ENCODE measurements around the gene ARFGEF3.

Gene ARFGEF3

GRCh38 chr6:138187156-138187555 lies 25.4 kb downstream of the ARFGEF3 start:
- TF ChIP-seq, protein P1, sequence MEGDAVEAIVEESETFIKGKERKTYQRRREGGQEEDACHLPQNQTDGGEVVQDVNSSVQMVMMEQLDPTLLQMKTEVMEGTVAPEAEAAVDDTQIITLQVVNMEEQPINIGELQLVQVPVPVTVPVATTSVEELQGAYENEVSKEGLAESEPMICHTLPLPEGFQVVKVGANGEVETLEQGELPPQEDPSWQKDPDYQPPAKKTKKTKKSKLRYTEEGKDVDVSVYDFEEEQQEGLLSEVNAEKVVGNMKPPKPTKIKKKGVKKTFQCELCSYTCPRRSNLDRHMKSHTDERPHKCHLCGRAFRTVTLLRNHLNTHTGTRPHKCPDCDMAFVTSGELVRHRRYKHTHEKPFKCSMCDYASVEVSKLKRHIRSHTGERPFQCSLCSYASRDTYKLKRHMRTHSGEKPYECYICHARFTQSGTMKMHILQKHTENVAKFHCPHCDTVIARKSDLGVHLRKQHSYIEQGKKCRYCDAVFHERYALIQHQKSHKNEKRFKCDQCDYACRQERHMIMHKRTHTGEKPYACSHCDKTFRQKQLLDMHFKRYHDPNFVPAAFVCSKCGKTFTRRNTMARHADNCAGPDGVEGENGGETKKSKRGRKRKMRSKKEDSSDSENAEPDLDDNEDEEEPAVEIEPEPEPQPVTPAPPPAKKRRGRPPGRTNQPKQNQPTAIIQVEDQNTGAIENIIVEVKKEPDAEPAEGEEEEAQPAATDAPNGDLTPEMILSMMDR (IDR thresholded peaks at IDR 0.05; ENCODE audit: control insufficient read depth, extremely low read depth, insufficient read depth): no peak
- DNase-seq (ENCODE audit: low read depth): no peak
- no peak overlapping the region for H3K4me3 ChIP-seq (ENCODE audit: low read depth, low read length)

GRCh38 chr6:138188278-138188941 lies 26.7 kb downstream of the ARFGEF3 start:
- H3K4me3 ChIP-seq (ENCODE audit: low read depth, low read length): peak overlapping the region; percentile 18
- TF ChIP-seq, protein P1 (IDR thresholded peaks at IDR 0.05; ENCODE audit: control insufficient read depth, extremely low read depth, insufficient read depth): no peak
- peak; percentile 88 for DNase-seq (ENCODE audit: low read depth)

GRCh38 chr6:138194287-138194686 lies 32.5 kb downstream of the ARFGEF3 start:
- DNase-seq (ENCODE audit: low read depth): peak; percentile 62
- TF ChIP-seq, protein P1 (IDR thresholded peaks at IDR 0.05; ENCODE audit: control insufficient read depth, extremely low read depth, insufficient read depth): 0 out of 2 replicates have a peak, but pooled peaks have one; percentile 11
- no peak overlapping the region for H3K4me3 ChIP-seq (ENCODE audit: low read depth, low read length)

GRCh38 chr6:138196122-138196738 lies 34.5 kb downstream of the ARFGEF3 start:
- TF ChIP-seq, protein P1 (IDR thresholded peaks at IDR 0.05; ENCODE audit: control insufficient read depth, extremely low read depth, insufficient read depth): no peak
- DNase-seq (ENCODE audit: low read depth): no peak

DNA sequence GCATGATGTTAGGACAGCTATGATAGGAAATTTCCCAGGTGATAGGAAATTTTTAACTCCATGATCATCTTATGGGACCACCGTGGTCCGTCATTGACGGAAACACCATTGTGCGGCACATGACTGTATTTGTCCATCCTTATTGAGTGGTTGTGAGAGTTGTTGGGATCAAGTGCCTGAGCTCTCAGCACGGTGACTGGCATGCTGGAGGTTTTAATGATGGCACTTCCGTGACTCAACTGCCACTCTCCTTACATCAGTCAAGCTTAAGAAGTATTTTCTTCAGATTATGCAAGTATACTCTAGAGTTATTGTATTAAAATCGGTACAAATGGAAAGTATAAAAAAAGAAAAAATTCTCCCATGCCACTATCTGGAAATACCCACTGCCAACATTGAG lies 35.8 kb downstream of the ARFGEF3 start:
- TF ChIP-seq, protein P1 (IDR thresholded peaks at IDR 0.05; ENCODE audit: control insufficient read depth, extremely low read depth, insufficient read depth): no peak
- DNase-seq (ENCODE audit: low read depth): no peak
- H3K4me3 ChIP-seq (ENCODE audit: low read depth, low read length): no peak overlapping the region

More at GRCh38 chr6:138196122-138196738, 34.5 kb downstream of the ARFGEF3 start:
- H3K4me3 ChIP-seq (ENCODE audit: low read depth, low read length): no peak overlapping the region

DNA sequence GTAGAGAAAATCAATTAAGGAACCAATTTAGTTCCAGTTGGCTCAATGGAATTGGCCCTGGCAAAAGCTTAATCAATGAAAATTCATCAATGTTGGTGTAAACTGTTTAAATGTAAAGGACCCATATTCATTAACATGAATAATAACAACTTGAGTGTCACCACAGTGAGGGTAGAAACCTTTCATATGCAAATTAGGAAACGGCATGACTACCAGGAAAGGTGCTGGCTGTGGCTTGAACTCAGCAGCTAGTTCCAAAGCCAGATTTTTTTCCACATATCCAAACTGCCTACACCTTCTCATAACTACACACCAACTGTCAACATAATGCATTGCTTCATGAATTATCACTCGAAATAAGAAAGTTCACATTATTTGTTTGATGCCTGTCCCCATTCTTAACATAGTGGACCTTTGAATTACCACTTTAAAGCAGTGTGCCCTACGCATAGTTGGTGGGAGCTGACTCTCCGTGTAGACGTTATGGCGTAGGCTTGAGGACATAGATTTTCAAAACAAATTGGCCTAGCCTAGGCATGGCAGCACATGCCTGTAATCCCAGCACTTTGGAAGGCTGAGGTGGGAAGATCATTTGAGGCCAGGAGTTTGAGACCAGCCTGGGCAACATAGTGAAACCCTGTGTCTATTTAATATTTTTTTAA lies 36.8 kb downstream of the ARFGEF3 start:
- DNase-seq (ENCODE audit: low read depth): no peak
- H3K4me3 ChIP-seq (ENCODE audit: low read depth, low read length): no peak overlapping the region
- TF ChIP-seq, protein P1 (IDR thresholded peaks at IDR 0.05; ENCODE audit: control insufficient read depth, extremely low read depth, insufficient read depth): no peak
